GM19099 (cell line): ENCODE measurements around the gene PKM.

Source experiments
- POLR2A ChIP-seq: IDR thresholded peaks from 3 replicates; pipeline ENCODE4 v1.6.1; 2011; ENCODE audit warnings: low read depth; ENCODE audit not compliant: insufficient read length; ENCODE audit errors: extremely low read depth

The PKM gene

DNA sequence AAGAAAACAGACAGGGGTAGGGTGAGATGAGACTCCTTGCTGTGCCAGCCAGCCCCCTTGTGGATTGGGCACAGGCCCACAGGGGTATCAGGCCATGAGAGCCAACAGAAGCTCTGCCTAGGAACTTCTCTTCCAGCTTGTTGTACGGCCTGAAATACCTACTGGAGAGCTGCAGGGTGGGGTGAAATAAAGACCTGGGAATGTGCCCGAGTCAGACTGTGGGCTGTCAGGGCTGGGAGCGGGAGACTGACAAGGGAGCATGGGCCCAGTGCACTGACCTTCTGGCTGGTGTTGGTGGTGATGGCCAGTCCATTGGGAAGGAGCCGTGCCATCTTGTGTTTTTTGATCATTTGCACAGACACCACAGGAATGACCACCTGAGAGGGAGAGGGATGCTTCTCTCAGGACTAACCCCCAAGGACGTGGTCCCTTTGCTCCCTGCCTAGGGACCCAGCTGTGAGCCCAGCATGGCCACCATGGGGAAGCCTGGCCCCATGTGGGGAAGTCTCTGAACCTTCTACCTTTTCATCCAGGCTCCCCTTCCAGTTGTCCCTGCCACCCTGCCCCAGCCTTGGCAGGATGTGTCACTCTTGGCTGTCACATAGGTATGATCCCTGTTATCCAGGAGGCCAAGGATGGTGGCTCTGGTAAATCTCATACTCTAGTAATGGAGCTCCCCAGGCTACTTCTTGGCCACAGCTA is 64.1 kb downstream of the PKM start:
- no peak for TF ChIP-seq POLR2A

DNA sequence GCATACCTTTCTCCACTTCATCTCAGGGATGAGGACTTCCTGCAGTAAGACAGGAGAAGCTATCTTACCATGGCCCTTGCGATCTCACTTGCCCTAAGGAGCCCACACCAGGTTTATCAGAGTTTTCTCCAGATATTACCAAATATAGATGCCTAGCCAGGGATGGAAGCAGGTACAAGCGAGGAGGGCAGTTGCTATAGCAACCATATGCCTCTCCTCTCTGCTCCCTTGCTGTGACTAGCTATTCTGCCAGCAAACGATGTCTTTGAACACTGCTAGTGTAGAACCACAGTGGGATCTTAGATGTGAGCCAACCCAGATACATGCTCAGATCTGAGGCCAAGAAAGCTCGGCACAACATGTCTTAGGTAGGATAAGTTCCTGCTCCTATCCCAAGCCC is 67.3 kb downstream of the PKM start:
- TF ChIP-seq POLR2A, result no peak

DNA sequence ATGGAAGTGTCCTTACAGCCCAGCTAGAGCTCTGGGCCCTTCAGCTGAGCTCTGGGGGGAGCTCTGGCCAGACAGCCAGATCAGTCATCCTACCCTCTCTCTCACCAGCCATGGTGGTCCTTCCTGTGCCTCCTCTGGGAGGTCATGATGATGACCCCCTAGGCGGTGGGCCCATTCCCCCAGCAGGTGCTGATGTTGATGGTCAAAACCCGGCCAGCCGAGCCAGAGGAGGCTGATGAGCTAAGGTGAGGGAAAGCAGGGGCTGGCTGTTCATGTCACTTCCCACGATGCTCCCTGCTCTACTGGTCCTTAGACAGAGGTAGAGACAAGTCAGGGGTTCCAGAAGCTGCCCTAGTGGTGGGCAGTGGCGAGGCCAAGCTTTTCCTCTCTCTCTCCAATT is 68.4 kb downstream of the PKM start:
- no peak for TF ChIP-seq POLR2A

DNA sequence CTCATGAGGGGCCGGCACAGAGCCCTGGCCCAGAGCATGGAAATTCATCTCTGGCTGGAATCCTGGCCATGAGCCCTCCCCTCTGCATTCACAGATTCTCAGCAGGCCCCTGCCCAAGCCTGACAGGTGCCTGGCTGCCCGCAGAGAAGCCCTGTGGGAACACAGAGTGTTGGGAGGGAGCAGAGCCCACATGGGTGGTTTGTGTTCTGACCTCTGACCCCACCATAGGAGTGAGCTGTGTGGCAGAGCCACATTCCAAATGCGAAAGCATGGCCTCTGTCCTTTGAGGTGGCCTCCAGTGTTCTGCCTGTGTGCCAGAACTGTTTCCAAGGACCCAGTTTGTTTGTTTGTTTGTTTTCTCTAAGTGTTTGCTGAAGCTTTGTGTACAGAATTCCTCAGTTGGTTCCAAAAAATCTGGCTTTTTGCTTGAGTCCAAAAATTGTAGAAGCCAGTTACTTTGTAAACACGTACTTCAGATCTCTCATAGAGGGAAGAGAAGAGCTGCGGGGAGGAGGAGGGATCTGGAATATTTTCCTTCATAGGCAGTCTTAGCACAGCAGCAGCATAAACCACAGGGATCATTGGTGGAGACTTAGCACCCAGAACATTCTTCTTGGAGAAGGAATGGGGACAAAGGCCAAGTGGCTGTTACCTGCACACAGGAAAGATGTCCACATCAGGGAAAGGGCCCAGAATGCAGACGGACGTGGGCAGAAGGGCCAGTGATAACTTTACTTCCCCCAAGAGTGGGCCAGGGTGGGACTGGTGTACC is 69.4 kb downstream of the PKM start:
- TF ChIP-seq POLR2A, result no peak

DNA sequence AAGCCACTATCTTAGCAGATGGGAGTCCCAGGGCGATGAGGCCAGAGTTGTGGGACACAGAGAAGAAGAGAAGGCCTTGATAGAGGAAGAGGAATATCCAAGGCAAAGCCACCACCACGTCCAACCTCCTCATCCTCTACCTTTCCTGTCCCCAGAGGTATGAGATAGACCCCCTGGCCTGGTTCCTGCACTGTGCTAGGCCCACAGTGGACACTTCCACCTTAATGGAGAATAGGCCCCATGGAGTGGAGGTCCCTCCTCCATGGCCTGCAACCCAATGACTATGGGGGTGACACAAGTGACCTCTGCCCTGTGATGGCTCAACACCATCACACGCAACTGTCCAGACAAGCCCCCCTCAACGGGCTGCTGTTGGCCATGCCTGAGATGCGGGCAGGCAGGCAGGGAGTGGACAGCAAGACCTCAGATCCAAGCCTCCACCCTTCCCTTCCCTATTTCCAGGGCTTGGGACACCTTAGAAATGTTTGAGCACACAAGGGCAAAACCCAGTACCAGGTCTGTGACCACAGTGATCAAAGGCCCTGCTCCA is 70.2 kb downstream of the PKM start:
- no peak for TF ChIP-seq POLR2A

DNA sequence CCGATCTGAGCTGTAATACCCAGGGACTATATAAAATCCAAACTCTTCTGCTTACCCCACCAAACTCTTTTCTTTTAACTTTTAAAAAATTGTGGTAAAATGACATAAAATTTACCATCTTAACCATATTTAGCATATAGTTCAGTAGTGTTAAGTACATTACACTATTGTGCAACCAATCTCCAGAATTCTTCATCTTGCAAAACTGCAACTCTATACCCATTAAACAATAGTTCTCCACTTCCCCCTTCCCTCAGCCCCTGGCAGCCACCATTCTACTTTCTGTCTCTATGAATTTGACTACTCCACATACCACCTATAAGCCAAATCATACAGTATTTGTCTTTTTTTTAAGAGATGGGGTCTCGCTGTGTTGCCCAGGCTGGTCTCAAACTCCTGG is 74.1 kb downstream of the PKM start:
- TF ChIP-seq POLR2A, result no peak

DNA sequence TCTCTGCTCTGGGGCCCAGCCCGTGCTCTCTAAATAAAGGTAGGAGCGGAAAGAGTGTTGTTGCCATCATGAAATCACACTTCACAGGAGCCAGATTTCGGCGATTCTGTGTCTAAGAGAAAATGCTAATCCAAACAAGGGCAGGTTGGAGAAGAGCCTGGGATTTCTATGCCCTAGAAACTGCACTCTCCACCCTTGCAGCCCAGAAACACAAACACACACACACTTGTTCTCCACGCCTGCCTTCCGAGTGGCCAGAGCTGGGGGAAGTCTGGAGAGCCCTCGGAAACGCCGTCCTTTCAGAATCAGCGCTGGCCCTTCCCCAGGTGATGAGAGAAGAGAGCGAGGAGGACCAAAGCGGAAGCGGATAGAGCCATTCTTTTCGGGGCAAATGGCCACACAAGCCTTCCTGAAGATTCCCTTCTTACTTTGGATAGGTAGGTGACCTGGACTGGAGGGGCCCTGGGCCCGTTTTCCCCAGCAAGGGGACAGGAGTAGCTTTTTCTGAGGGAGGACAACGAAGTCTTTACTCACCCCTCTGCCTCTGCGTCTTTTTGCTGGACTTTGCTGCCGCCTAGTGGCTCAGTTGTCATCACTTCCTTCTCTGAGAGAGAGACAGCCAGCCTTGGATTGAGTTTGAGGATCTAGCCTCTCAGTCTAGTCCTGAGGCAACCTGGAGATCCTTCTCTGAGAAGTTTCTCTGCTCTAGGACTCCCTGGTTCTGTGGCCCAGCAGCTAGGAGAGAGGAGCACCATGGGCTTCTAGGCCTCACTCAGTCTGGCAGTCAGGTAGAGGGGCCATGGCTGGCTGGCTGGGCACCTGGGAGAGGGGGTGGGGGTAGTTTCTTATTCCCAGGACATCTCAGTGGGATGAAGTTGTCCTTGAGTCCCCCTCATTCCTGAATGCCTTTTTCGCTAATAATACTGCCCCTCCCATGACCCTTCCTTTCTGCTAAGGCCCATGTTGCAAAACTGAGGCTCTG is 75.1 kb downstream of the PKM start:
- TF ChIP-seq POLR2A, result no peak

DNA sequence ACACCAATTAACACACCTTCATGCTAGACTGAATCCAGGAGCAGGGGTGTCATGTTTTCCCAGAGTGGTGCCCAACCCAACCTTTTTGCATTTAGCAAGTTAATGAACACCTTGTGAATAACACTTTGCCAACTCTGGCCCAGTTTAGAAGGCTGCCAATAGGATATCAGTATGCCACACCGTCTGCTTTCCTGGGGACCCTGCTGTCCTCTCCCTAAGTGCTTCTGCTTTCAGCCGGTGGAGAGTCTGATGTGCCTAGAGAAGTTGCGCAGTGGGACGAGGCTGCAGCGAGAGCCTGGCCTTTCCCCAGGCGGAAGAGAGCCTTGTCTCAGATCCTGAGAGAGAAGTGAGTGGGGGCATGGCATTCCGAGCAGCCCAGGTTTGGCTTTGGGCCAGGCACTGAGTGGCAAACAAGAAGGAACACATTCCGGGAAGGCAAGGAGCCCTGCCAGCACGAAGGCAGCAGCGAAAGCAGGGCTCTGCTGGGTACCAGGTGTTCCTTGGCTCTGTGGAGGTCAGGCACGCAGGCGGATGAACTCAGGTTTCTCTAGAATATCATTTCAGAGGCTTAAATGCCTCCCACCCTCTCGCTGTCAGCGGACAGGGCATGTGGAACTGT is 75.9 kb downstream of the PKM start:
- no peak for TF ChIP-seq POLR2A

DNA sequence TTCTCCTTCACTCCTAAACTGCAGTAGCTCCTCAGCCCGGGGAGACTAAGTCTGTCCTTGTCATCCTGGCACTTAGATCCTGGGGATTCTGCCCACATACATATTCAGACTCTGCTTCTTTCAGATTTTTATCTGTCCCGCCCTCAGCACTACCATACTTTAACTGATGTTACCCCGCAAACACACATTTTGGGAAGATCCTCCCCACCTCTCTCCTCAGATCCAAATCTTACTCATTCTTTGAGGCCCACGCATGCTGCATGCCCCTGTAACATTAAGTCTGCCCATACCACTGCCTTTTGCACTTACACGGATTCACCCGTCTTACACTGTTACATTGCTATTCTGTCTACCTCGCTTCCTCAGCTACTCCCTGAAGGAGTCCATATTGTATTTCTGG is 76.7 kb downstream of the PKM start:
- TF ChIP-seq POLR2A, result no peak

DNA sequence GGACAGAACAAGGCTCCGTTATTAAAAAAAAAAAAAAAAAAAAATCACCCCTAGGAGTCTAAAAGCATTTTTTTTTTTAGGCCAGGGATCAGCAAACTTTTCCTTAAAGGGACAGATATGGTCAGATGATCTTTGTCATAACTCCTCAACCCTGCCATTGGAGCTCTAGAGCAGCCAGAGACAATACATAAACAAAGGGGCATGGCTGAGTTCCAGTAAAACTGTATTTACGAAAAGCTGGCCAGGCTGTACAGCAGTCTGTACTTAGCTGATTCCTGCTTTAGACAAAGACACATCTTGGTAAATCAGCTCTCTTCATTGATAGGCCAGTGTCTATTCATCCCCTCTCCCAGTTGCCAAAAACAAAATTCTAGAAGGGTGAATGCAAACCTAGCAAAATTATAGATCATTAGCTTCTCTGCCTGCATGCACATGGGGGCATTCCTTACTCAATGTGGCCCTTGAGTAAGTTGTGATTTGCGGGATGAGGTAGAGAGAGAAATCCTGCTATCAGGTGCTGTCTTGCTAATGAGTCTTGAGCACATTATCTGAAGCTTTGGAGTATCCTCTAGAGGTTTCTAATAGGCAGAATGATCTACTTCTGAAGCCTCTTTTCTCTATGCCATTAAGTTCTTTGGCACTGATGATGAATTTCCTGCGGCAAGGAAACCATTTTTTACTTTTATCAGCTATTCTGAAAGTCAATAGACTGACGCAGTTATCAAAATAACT is 77.6 kb downstream of the PKM start:
- no peak for TF ChIP-seq POLR2A
